Gastroesophageal sphincter (tissue), 4 donors: ENCODE data around the gene SNAP29. TPM values are rescaled to one million over a fixed set of nuclear protein-coding genes. Genes with fewer than 3 reads are reported as not detected.
"Not testable (repeated sequence)": the region's sequence is repeated elsewhere in the genome, so short reads cannot be mapped to it uniquely, and the experiment has no call there.

ENCODE experiments used
- ATAC-seq: fragments of 150-250 bp; one replicate; pipeline ENCODE4 v1.9.1; 2016; ENCODE audit warnings: mild to moderate bottlenecking, moderate library complexity
- H3K27ac ChIP-seq, 4 donors: fragments of 200-600 bp; sonication (generic) in 3 of 4; 1 replicate in 3 of 4; 2 replicates in 1 of 4; pipeline ENCODE4 v1.5.1; 2016 to 2019
- H3K27me3 ChIP-seq: fragments of 200-600 bp; sonication (generic); one replicate; pipeline ENCODE4 v1.5.1; 2019
- H3K36me3 ChIP-seq, 2 donors: fragments of 200-600 bp; sonication (generic); one replicate each; pipeline ENCODE4 v1.5.1; 2019; ENCODE audit warnings: control low read depth in 1 of 2
- H3K4me1 ChIP-seq, 3 donors: fragments of 200-600 bp; sonication (generic); 1 replicate in 2 of 3; 2 replicates in 1 of 3; pipeline ENCODE4 v1.5.1; 2016 to 2019; ENCODE audit warnings: control low read depth in 2 of 3
- H3K4me3 ChIP-seq, 2 donors: fragments of 200-600 bp; sonication (generic); one replicate each; pipeline ENCODE4 v1.5.1; 2019; ENCODE audit warnings: mild to moderate bottlenecking in 1 of 2, moderate library complexity in 1 of 2
- H3K9me3 ChIP-seq, 3 donors: fragments of 200-600 bp; sonication (generic); one replicate each; pipeline ENCODE4 v1.5.1; 2017 to 2019; ENCODE audit warnings: control low read depth in 2 of 3
- EP300 ChIP-seq: sonication (generic); formaldehyde crosslinking; IDR thresholded peaks from one replicate; pipeline ENCODE4 v1.6.1; 2017; ENCODE audit warnings: antibody characterized with exemption, mild to moderate bottlenecking
- POLR2A ChIP-seq, 2 donors: fragments of 450-650 bp; IDR thresholded peaks; one replicate each; pipeline ENCODE4 v1.6.1; 2017; ENCODE audit warnings: antibody characterized with exemption in 2 of 2, mild to moderate bottlenecking in 2 of 2, moderate library complexity in 1 of 2
- POLR2AphosphoS5 ChIP-seq: sonication (generic); formaldehyde crosslinking; IDR thresholded peaks from one replicate; pipeline ENCODE4 v1.6.1; 2017; ENCODE audit warnings: antibody characterized with exemption
- WGBS, 2 donors: methylation state at CpG; one replicate each; pipeline ENCODE4 v1.1.5; 2018; ENCODE audit warnings: low coverage in 1 of 2; 5-methylcytosine and 5-hydroxymethylcytosine counted together
- total RNA-seq, 4 donors: library from RNA; depleted of rRNA; stranded (reverse); fragments of >200 nt; gene quantifications; one replicate each; pipeline ENCODE4 v1.1.0, GENCODE V29; 2016
- TF ChIP-seq, protein P1 (sequence below), 4 experiments: fragments of 200-600 bp in 2 of 4; fragments of 450-650 bp in 2 of 4; sonication (generic) in 1 of 4; IDR thresholded peaks; one replicate each; pipeline ENCODE4 v1.5.1; 2017 to 2019; ENCODE audit warnings: antibody characterized with exemption in 4 of 4, mild to moderate bottlenecking in 2 of 4, moderate library complexity in 2 of 4

Gene SNAP29
- total RNA-seq, 4 donors from 2014 or later: 22.1 to 33.8 (median 27.1) TPM

DNA sequence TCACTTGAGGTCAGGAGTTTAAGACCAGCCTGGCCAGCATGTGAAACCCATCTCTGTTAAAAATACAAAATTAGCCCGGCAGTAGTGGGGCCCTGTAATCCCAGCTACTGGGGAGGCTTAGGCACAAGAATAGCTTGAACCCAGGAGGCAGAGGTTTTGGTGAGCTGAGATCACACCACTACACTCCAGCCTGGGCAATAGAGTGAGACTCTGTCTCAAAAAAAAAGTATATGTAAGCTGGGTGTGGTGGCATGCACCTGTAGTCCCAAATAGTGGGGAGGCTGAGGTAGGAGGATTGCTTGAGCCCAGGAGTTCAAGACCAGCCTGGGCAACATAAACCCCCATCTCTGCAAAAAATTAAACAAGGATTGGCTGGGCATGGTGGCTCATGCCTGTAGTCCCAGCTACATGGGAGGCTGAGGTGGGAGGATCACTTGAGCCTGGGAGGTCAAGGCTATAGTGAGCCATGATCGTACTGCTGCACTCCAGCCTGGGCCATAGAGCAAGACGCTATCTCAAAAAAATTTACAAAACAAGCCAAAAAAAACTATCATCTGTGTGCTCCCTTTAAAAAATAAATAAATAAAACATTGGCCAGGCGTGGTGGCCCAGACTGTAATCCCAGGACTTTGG, 69.2 kb downstream of the SNAP29 start:
- TF ChIP-seq, protein P1, sequence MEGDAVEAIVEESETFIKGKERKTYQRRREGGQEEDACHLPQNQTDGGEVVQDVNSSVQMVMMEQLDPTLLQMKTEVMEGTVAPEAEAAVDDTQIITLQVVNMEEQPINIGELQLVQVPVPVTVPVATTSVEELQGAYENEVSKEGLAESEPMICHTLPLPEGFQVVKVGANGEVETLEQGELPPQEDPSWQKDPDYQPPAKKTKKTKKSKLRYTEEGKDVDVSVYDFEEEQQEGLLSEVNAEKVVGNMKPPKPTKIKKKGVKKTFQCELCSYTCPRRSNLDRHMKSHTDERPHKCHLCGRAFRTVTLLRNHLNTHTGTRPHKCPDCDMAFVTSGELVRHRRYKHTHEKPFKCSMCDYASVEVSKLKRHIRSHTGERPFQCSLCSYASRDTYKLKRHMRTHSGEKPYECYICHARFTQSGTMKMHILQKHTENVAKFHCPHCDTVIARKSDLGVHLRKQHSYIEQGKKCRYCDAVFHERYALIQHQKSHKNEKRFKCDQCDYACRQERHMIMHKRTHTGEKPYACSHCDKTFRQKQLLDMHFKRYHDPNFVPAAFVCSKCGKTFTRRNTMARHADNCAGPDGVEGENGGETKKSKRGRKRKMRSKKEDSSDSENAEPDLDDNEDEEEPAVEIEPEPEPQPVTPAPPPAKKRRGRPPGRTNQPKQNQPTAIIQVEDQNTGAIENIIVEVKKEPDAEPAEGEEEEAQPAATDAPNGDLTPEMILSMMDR (IDR thresholded peaks at IDR 0.05): no peak
- no peak for TF ChIP-seq POLR2A (IDR thresholded peaks at IDR 0.05)
- TF ChIP-seq POLR2AphosphoS5: no peak
- TF ChIP-seq EP300: no peak
- no peak for ATAC-seq
- Histone ChIP-seq H3K27ac (no peak overlapping the region), H3K27me3 (no peaks in the 10 kb centered on the region), H3K36me3 (no peaks in the 10 kb centered on the region), H3K9me3 (no peaks in the 10 kb centered on the region), H3K4me3 (no peak overlapping the region), H3K4me1 (peaks cover 0 to 79% (median 10%) of the 10 kb centered on the region in 3 donors)
- 73 to 81% methylated on average over 3 to 4 of the region's 4 CpGs for WGBS, 2 donors

DNA sequence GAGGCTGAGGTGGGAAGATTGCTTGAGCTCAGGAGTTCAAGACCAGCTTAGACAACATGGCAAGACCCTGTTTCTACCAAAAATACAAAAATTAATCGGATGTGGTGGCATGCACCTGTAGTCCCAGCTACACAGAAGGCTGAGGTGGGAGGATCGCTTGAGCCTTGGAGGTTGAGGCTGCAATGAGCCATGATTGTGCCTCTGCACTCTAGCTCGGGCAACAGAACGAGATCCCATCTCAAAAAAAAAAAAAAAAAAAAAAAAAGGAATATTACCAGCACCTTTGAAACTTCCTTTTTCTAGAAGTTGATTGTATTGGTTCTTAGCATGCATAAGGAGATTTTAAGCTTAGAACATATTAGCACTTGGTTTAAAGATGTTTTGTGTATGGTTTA, 69.8 kb downstream of the SNAP29 start:
- Histone ChIP-seq H3K27me3 (no peaks in the 10 kb centered on the region), H3K27ac (no peak overlapping the region), H3K36me3 (peaks cover 0 to 2% of the 10 kb centered on the region in 2 donors), H3K4me3 (no peak overlapping the region), H3K4me1 (peaks cover 0 to 75% (median 10%) of the 10 kb centered on the region in 3 donors), H3K9me3 (no peaks in the 10 kb centered on the region)
- TF ChIP-seq POLR2AphosphoS5: no peak
- no peak for TF ChIP-seq POLR2A (IDR thresholded peaks at IDR 0.05)
- TF ChIP-seq EP300: no peak
- TF ChIP-seq, protein P1 (IDR thresholded peaks at IDR 0.05): no peak
- WGBS, 2 donors: 86% methylated on average over 4 of the region's 4 CpGs; no CpG with 5 or more reads in 1 of the 2 donors
- no peak for ATAC-seq

DNA sequence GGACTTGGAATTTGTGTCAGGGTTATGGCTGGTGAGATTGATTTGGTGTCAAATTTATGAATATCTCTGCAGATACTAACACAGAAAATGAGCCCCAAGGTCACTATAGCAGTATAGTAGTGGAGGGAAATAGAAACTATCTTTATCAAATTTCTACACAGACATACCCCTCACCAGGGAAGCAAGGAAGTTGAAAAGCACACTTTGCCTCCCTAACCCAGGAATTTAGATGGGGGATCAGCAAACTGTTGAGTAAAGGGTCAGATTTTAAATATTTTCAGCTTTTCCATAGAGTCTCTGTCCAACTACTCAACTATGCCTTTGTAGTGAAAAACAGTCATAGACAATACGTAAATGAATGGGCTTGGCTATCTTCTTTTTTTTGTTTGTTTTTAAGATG, 71.2 kb downstream of the SNAP29 start:
- WGBS, 2 donors: 80 to 94% methylated on average over 1 of the region's 1 CpG
- Histone ChIP-seq H3K36me3 (peaks cover 0 to 16% of the 10 kb centered on the region in 2 donors), H3K27me3 (no peaks in the 10 kb centered on the region), H3K4me3 (no peak overlapping the region), H3K4me1 (peaks cover 0 to 63% (median 10%) of the 10 kb centered on the region in 3 donors), H3K9me3 (no peaks in the 10 kb centered on the region), H3K27ac (no peak overlapping the region)
- ATAC-seq: no peak
- TF ChIP-seq, protein P1 (IDR thresholded peaks at IDR 0.05): no peak
- TF ChIP-seq EP300: no peak
- TF ChIP-seq POLR2AphosphoS5: no peak
- TF ChIP-seq POLR2A (IDR thresholded peaks at IDR 0.05): no peak

DNA sequence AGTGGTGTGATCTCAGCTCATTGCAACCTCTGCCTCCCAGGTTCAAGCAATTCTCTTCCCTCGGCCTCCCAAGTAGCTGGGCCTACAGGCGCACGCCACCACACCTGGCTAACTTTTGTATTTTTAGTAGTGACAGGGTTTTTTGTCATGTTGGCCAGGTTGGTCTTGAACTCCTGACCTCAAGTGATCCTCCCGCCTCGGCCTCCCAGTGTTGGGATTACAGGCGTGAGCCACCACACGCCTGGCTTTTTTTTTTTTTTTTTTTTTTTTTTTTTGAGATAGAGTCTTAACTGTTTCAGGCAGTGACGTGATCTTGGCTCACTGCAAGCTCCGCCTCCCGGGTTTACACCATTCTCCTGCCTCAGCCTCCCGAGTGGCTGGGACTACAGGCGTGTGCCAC, 71.6 kb downstream of the SNAP29 start:
- not testable (repeated sequence) for ATAC-seq, H3K4me3 ChIP-seq, H3K27ac ChIP-seq, H3K9me3 ChIP-seq, H3K27me3 ChIP-seq
- peaks cover 0 to 63% (median 10%) of the 10 kb centered on the region in 3 donors for H3K4me1 ChIP-seq
- peaks cover 0 to 20% of the 10 kb centered on the region in 2 donors for H3K36me3 ChIP-seq
- WGBS, 2 donors: 92 to 100% methylated on average over 1 to 4 of the region's 12 CpGs

DNA sequence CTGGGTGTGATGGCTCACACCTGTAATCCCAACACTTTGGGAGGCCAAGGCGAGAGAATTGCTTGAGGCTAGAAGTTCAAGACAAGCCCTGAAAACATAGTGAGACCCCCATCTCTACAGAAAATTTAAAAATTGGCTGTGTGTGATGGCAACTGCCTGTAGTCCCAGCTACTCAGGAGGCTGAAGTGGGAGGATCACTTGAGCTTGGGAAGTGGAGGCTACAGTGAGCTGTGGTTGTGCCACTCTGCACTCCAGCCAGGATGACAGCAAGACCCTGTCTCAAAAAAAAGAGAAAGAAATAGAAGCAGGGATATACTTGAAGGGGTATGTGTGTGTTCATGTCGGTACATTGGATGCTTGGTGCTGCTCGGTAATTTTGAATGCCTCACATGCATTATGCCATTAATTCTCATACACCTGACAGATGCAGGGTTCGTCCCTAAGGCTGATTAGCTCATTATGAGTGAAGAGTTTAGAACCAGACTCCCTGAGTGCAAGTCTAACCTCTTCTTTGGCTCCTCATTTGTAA, 72.4 kb downstream of the SNAP29 start:
- H3K9me3 ChIP-seq: no peaks in the 10 kb centered on the region
- TF ChIP-seq EP300: no peak
- no peak for TF ChIP-seq POLR2AphosphoS5
- no peak for TF ChIP-seq POLR2A (IDR thresholded peaks at IDR 0.05)
- H3K4me3 ChIP-seq: no peak overlapping the region
- H3K4me1 ChIP-seq: peaks cover 0 to 63% (median 9%) of the 10 kb centered on the region in 3 donors
- peaks cover 0 to 27% of the 10 kb centered on the region in 2 donors for H3K36me3 ChIP-seq
- no peak for ATAC-seq
- 57 to 77% methylated on average over 2 to 4 of the region's 4 CpGs for WGBS, 2 donors
- no peak overlapping the region for H3K27ac ChIP-seq
- H3K27me3 ChIP-seq: no peaks in the 10 kb centered on the region

DNA sequence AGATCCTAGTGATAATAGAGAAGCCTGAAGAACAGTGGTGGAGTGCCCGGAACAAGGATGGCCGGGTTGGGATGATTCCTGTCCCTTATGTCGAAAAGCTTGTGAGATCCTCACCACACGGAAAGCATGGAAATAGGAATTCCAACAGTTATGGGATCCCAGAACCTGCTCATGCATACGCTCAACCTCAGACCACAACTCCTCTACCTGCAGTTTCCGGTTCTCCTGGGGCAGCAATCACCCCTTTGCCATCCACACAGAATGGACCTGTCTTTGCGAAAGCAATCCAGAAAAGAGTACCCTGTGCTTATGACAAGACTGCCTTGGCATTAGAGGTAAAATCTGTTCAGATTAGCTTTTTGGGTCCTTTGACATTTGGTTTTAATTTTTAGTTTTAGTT, 75.1 kb downstream of the SNAP29 start:
- Histone ChIP-seq H3K27ac (no peak overlapping the region), H3K4me3 (no peak overlapping the region), H3K4me1 (peaks cover 4 to 68% (median 22%) of the 10 kb centered on the region in 3 donors), H3K9me3 (no peaks in the 10 kb centered on the region), H3K36me3 (peaks cover 0 to 41% of the 10 kb centered on the region in 2 donors), H3K27me3 (no peaks in the 10 kb centered on the region)
- ATAC-seq: no peak
- TF ChIP-seq POLR2AphosphoS5 (no peak), POLR2A (IDR thresholded peaks at IDR 0.05) (no peak), EP300 (no peak)
- TF ChIP-seq, protein P1 (IDR thresholded peaks at IDR 0.05): no peak
- WGBS, 2 donors: 83 to 89% methylated on average over 6 to 7 of the region's 7 CpGs

DNA sequence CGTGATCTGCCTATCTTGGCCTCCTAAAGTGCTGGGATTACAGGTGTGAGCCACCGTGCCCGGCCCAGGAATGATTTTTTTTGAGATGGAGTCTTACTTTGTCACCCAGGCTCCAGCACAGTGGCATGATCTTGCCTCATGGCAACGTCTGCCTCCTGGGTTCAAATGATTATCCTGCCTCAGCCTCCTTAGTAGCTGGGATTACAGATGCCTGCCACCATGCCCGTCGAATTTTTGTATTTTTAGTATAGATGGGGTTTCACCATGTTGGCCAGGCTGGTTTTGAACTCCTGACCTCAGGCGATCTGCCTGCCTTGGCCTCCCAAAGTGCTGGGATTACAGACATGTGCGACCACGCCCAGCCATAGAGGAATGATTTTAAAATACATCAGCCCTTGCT, 76.2 kb downstream of the SNAP29 start:
- not testable (repeated sequence) for H3K27ac ChIP-seq, H3K27me3 ChIP-seq, H3K4me3 ChIP-seq, ATAC-seq, H3K9me3 ChIP-seq
- H3K4me1 ChIP-seq: peaks cover 4 to 73% (median 22%) of the 10 kb centered on the region in 3 donors
- WGBS, 2 donors: 82 to 100% methylated on average over 8 to 9 of the region's 9 CpGs
- H3K36me3 ChIP-seq: peaks cover 0 to 41% of the 10 kb centered on the region in 2 donors

DNA sequence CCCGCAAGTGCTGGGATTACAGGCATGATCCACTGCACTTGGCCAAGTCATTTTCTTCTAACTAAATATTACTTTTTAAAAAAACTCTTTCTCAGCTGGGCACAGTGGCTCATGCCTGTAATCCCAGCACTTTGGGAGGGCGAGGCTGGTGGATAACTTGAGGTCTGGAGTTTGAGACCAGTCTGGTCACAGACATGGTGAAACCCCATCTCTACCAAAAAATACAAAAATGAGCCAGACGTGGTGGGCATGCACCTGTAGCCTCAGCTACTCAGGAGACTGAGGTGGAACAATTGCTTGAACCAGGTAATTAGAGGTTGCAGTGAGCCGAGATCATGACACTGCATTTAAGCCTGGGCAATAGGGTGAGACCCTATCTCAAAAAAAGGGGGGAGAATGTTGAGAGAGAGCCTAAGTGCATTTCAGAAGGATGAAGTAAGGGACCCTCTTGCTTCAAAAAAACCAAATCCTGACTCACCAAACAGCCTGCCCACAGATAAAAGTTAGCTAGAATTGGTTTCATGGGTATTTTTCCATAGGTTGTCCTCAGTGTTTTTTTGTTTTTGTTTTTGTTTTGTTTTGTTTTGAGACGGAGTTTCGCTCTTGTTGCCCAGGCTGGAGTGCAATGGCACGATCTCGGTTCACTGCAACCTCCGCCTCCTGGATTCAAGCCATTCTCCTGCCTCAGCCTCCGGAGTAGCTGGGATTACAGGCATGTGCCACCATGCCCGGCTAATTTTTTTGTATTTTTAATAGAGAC, 77.2 kb downstream of the SNAP29 start:
- H3K4me1 ChIP-seq: peaks cover 4 to 79% (median 22%) of the 10 kb centered on the region in 3 donors
- WGBS, 2 donors: 65 to 81% methylated on average over 2 to 11 of the region's 11 CpGs
- not testable (repeated sequence) for H3K9me3 ChIP-seq, H3K27me3 ChIP-seq, ATAC-seq, H3K27ac ChIP-seq, H3K4me3 ChIP-seq
- H3K36me3 ChIP-seq: peaks cover 0 to 41% of the 10 kb centered on the region in 2 donors
